ENCODE measurements around the gene SHC3.

DNA sequence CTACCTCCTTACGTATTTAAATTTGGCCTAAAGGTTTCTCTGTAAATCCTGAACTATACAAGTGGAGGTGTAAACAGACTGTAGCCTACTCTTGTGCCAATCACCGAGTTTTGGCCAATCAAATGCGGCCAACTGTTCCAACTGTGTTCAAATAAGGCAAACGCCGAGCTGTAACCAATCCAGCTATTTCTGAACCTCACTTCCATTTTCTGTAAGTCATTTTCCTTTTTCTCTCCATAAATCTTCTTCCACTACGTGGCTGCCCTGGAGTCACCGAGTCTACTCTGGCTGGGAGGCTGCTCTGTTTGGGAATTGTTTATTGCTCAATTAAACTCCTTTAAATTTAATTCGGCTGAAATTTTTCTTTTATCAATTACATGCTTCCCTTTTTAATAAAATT is 129.0 kb downstream of the SHC3 start:
- TF ChIP-seq POLR2A (IDR thresholded peaks at IDR 0.05): no peak
- TF ChIP-seq, protein P1, sequence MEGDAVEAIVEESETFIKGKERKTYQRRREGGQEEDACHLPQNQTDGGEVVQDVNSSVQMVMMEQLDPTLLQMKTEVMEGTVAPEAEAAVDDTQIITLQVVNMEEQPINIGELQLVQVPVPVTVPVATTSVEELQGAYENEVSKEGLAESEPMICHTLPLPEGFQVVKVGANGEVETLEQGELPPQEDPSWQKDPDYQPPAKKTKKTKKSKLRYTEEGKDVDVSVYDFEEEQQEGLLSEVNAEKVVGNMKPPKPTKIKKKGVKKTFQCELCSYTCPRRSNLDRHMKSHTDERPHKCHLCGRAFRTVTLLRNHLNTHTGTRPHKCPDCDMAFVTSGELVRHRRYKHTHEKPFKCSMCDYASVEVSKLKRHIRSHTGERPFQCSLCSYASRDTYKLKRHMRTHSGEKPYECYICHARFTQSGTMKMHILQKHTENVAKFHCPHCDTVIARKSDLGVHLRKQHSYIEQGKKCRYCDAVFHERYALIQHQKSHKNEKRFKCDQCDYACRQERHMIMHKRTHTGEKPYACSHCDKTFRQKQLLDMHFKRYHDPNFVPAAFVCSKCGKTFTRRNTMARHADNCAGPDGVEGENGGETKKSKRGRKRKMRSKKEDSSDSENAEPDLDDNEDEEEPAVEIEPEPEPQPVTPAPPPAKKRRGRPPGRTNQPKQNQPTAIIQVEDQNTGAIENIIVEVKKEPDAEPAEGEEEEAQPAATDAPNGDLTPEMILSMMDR (IDR thresholded peaks at IDR 0.05): no peak
